GM18517 (cell line): ENCODE data around the gene POLE.

Experiments
- ATAC-seq: cut with Tn5 transposase; IDR thresholded peaks from one replicate; pipeline ENCODE4 v1.9.1; 2021; ENCODE audit warnings: mild to moderate bottlenecking, moderate library complexity; ENCODE audit not compliant: unreplicated experiment

POLE gene

GRCh38 chr12:132677492-132677891 is 9.7 kb downstream of the POLE start:
- no peak for ATAC-seq

- ATAC-seq = no peak
Observed at GRCh38 chr12:132675757-132676432, 11.2 kb downstream of the POLE start.

GRCh38 chr12:132674561-132674960 is 12.6 kb downstream of the POLE start:
- no peak for ATAC-seq

- ATAC-seq = no peak
Observed at GRCh38 chr12:132673288-132674179, 13.6 kb downstream of the POLE start.

- ATAC-seq = no peak
Observed at GRCh38 chr12:132672678-132673077, 14.5 kb downstream of the POLE start.

GRCh38 chr12:132672116-132672515 is 15.0 kb downstream of the POLE start:
- no peak for ATAC-seq

- no peak for ATAC-seq
Observed at GRCh38 chr12:132669166-132669879, 17.8 kb downstream of the POLE start.

- ATAC-seq = no peak
Observed at GRCh38 chr12:132668191-132669088, 18.7 kb downstream of the POLE start.

GRCh38 chr12:132665794-132666193 is 21.3 kb downstream of the POLE start:
- ATAC-seq = no peak

- ATAC-seq = no peak
Observed at GRCh38 chr12:132665149-132665491, 22.0 kb downstream of the POLE start.

GRCh38 chr12:132664206-132665148 is 22.7 kb downstream of the POLE start:
- no peak for ATAC-seq

- no peak for ATAC-seq
Observed at GRCh38 chr12:132662901-132663755, 24.0 kb downstream of the POLE start.

GRCh38 chr12:132661972-132662371 is 25.2 kb downstream of the POLE start:
- no peak for ATAC-seq

GRCh38 chr12:132660996-132661395 is 26.1 kb downstream of the POLE start:
- no peak for ATAC-seq

- ATAC-seq = no peak
Observed at GRCh38 chr12:132660052-132660451, 27.1 kb downstream of the POLE start.

GRCh38 chr12:132659146-132659545 is 28.0 kb downstream of the POLE start:
- no peak for ATAC-seq

GRCh38 chr12:132658149-132658894 is 28.8 kb downstream of the POLE start:
- ATAC-seq = no peak
